GM12865 (cell line): ENCODE data around the gene EIF4EBP3.

ENCODE experiments used
- DNase-seq: peaks from one replicate; pipeline ENCODE4 v3.0.0; 2010; ENCODE audit warnings: low read depth
- H3K4me3 ChIP-seq: 2 replicates; pipeline ENCODE4 v1.5.1; 2011; ENCODE audit warnings: mild to moderate bottlenecking, low read depth, low read length, control low read depth
- CTCF ChIP-seq: IDR thresholded peaks from 2 replicates; pipeline ENCODE4 v1.5.1; 2011; ENCODE audit warnings: low read length, control low read depth, low read depth, inconsistent platforms; ENCODE audit not compliant: insufficient read depth; ENCODE audit errors: missing control alignments

The EIF4EBP3 gene

GRCh38 chr5:140540227-140540626 is 7.2 kb upstream of the EIF4EBP3 start:
- DNase-seq: no peak
- no peak for TF ChIP-seq CTCF
- no peak overlapping the region for H3K4me3 ChIP-seq

GRCh38 chr5:140542972-140543371 is 4.5 kb upstream of the EIF4EBP3 start:
- DNase-seq: no peak
- no peak for TF ChIP-seq CTCF
- no peak overlapping the region for H3K4me3 ChIP-seq

GRCh38 chr5:140544986-140545385 is 2.5 kb upstream of the EIF4EBP3 start:
- no peak for DNase-seq
- no peak overlapping the region for H3K4me3 ChIP-seq
- TF ChIP-seq CTCF: no peak

- no peak for TF ChIP-seq CTCF
- no peak overlapping the region for H3K4me3 ChIP-seq
- no peak for DNase-seq
Observed at GRCh38 chr5:140545606-140546005, 1.9 kb upstream of the EIF4EBP3 start.

- no peak for TF ChIP-seq CTCF
- H3K4me3 ChIP-seq: peak overlapping the region; percentile 55
Observed at GRCh38 chr5:140546851-140547507, 483 bp upstream of the EIF4EBP3 start.

GRCh38 chr5:140548300-140548688 is 832 bp downstream of the EIF4EBP3 start:
- peak overlapping the region; percentile 55 for H3K4me3 ChIP-seq
- TF ChIP-seq CTCF: no peak
- DNase-seq: no peak

More at GRCh38 chr5:140546851-140547507, 483 bp upstream of the EIF4EBP3 start:
- DNase-seq: no peak

GRCh38 chr5:140548791-140549190 is 1.3 kb downstream of the EIF4EBP3 start:
- no peak for DNase-seq
- TF ChIP-seq CTCF: no peak
- H3K4me3 ChIP-seq: no peak overlapping the region
